ENCODE results near the gene ARHGAP18. TPM values are rescaled to one million over a fixed set of nuclear protein-coding genes. Genes with fewer than 3 reads are reported as not detected.
A peak's percentile ranks its signal among the peaks of the same experiment; 100 is the strongest.

ARHGAP18 gene
- total and polyA plus RNA-seq, 2 of the 13 experiments (the other 11 are each of a cell fraction or from before 2014, with no cell fraction given), result 58.2 to 115 TPM

DNA sequence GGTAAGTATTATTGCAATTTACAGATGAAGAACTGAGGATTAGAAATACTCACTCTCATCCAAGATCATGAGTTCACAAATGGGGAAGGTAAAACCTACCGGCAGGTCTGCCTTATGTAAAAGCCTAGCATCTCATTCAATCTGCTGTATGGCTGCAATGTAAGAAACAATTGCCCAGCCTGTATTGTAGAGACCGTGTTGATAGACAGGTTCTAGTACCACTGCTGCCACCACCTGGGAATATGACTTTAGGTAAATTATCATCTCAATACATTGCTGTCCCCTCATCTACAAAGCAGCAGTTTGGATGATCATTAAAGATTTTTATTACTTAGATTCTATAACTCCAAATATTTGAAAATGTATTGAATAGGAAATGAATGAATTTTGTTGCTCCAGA is 23.3 kb upstream of the ARHGAP18 start:
- Histone ChIP-seq H3K9me3 (ENCODE audit: low read length) (no peaks in the 10 kb centered on the region), H3K27ac (ENCODE audit: extremely low read length, insufficient read depth, low read length) (no peak overlapping the region), H3K79me2 (ENCODE audit: insufficient read depth, low read length) (no peaks in the 10 kb centered on the region), H3K4me3 (replicated peaks in 1 of 3; ENCODE audit: insufficient read depth in 1 of 3, low read depth in 2 of 3, low read length in 3 of 3) (no peak overlapping the region), H3K27me3 (ENCODE audit: control insufficient read depth in 1 of 2, insufficient read depth in 2 of 2, low read length in 2 of 2) (no peaks in the 10 kb centered on the region; a peak in 1 of 5 replicates), H3K9ac (ENCODE audit: insufficient read depth, low read depth, low read length) (no peak overlapping the region), H3K4me1 (ENCODE audit: insufficient read depth, low read length) (peaks cover 22% of the 10 kb centered on the region), H4K20me1 (ENCODE audit: insufficient read depth, low read length) (no peaks in the 10 kb centered on the region), H2AFZ (ENCODE audit: low read length) (no peak overlapping the region), H3K36me3 (replicated peaks in 1 of 2; ENCODE audit: control insufficient read depth in 1 of 2, insufficient read depth in 2 of 2, low read length in 2 of 2) (no peaks in the 10 kb centered on the region), H3K4me2 (ENCODE audit: low read depth, low read length) (no peak overlapping the region)
- ATAC-seq, result peak; percentile 88
- CTCF ChIA-PET (ENCODE audit: low intra/inter-chr PET ratio, low total read pairs), result interaction anchor here (1.2 to 4.8 kb wide), 3 partner anchors 112 to 235 kb away, joined by 3 to 39 read pairs (median 8); no protein-coding TSS in a partner anchor
- peak; percentile 55 for FAIRE-seq
- 19% methylated on average over 2 of the region's 2 CpGs for WGBS (ENCODE audit: low lambda C conversion rate)
- DNase-seq (ENCODE audit: low spot score), result peak; percentile 58
- intact Hi-C loops (cut with micrococcal nuclease; ENCODE audit: unreplicated experiment) (loop anchor here (2.0 kb wide), 1 partner anchor 18 kb away; no protein-coding TSS in a partner anchor), in situ Hi-C loops (cut with HindIII; ENCODE audit: extremely low pct_ligation_motif_present, low pct_unique_long_range_greater_than_20kb) (loop anchor here (5.0 kb wide), 1 partner anchor 136 kb away; no protein-coding TSS in a partner anchor)
- no TSS peak for BruUV-seq (replicated peaks)
- no peak for TF ChIP-seq POGZ (CRISPR knock-in tag; IDR thresholded peaks at IDR 0.05)
- TF ChIP-seq, protein P1, sequence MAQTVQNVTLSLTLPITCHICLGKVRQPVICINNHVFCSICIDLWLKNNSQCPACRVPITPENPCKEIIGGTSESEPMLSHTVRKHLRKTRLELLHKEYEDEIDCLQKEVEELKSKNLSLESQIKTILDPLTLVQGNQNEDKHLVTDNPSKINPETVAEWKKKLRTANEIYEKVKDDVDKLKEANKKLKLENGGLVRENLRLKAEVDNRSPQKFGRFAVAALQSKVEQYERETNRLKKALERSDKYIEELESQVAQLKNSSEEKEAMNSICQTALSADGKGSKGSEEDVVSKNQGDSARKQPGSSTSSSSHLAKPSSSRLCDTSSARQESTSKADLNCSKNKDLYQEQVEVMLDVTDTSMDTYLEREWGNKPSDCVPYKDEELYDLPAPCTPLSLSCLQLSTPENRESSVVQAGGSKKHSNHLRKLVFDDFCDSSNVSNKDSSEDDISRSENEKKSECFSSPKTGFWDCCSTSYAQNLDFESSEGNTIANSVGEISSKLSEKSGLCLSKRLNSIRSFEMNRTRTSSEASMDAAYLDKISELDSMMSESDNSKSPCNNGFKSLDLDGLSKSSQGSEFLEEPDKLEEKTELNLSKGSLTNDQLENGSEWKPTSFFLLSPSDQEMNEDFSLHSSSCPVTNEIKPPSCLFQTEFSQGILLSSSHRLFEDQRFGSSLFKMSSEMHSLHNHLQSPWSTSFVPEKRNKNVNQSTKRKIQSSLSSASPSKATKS (CRISPR knock-in tag; IDR thresholded peaks at IDR 0.05), result no peak
- no peak for TF ChIP-seq REL (CRISPR knock-in tag; conservative IDR thresholded peaks at IDR 0.05)
- TF ChIP-seq, protein P2, sequence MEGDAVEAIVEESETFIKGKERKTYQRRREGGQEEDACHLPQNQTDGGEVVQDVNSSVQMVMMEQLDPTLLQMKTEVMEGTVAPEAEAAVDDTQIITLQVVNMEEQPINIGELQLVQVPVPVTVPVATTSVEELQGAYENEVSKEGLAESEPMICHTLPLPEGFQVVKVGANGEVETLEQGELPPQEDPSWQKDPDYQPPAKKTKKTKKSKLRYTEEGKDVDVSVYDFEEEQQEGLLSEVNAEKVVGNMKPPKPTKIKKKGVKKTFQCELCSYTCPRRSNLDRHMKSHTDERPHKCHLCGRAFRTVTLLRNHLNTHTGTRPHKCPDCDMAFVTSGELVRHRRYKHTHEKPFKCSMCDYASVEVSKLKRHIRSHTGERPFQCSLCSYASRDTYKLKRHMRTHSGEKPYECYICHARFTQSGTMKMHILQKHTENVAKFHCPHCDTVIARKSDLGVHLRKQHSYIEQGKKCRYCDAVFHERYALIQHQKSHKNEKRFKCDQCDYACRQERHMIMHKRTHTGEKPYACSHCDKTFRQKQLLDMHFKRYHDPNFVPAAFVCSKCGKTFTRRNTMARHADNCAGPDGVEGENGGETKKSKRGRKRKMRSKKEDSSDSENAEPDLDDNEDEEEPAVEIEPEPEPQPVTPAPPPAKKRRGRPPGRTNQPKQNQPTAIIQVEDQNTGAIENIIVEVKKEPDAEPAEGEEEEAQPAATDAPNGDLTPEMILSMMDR (CRISPR knock-in tag; IDR thresholded peaks at IDR 0.05), result peak; percentile 63
- TF ChIP-seq STAG1 (CRISPR knock-in tag; IDR thresholded peaks at IDR 0.05), result peak; percentile 83
- POLR2A ChIA-PET, result no interaction called here
